Smooth muscle cell (in vitro differentiated cells): ENCODE measurements around the gene AGBL4. TPM values are rescaled to one million over a fixed set of nuclear protein-coding genes. Genes with fewer than 3 reads are reported as not detected.

Experiments
- DNase-seq: peaks from one replicate; lab custom pipeline; 2025; ENCODE audit not compliant: unreplicated experiment; lab: John Stamatoyannopoulos, UW
- H2AFZ ChIP-seq: fragments of 200-600 bp; sonication (generic); 2 replicates; pipeline ENCODE4 v1.6.0; 2016; ENCODE audit warnings: antibody characterized with exemption, low read depth, mild to moderate bottlenecking
- H3F3A ChIP-seq: fragments of 200-600 bp; sonication (generic); 2 replicates; pipeline ENCODE4 v1.6.0; 2017; ENCODE audit warnings: antibody characterized with exemption, low read depth
- H3K27ac ChIP-seq: fragments of 200-600 bp; sonication (generic); 2 replicates; pipeline ENCODE4 v1.5.1; 2016; ENCODE audit warnings: low read depth, mild to moderate bottlenecking
- H3K27me3 ChIP-seq: fragments of 200-600 bp; sonication (generic); 2 replicates; pipeline ENCODE4 v1.6.1; 2016; ENCODE audit warnings: low read depth, mild to moderate bottlenecking
- H3K36me3 ChIP-seq: fragments of 200-600 bp; sonication (generic); 2 replicates; pipeline ENCODE4 v1.5.1; 2016; ENCODE audit warnings: low read depth
- H3K4me1 ChIP-seq: fragments of 200-600 bp; sonication (generic); 2 replicates; pipeline ENCODE4 v1.5.1; 2016; ENCODE audit warnings: low read depth
- H3K4me2 ChIP-seq: fragments of 200-600 bp; sonication (generic); 2 replicates; pipeline ENCODE4 v1.6.0; 2016; ENCODE audit warnings: mild to moderate bottlenecking
- H3K4me3 ChIP-seq: fragments of 200-600 bp; sonication (generic); 2 replicates; pipeline ENCODE4 v1.5.1; 2016; ENCODE audit warnings: mild to moderate bottlenecking
- H3K79me2 ChIP-seq: fragments of 200-600 bp; sonication (generic); 2 replicates; pipeline ENCODE4 v1.6.0; 2016; ENCODE audit warnings: low read depth, mild to moderate bottlenecking
- H3K9ac ChIP-seq: fragments of 200-600 bp; sonication (generic); 2 replicates; pipeline ENCODE4 v1.6.0; 2016; ENCODE audit warnings: low read depth
- H3K9me3 ChIP-seq: fragments of 200-600 bp; sonication (generic); replicated peaks from 2 replicates; pipeline ENCODE4 v1.5.1; 2016; ENCODE audit warnings: low read depth
- H4K20me1 ChIP-seq: fragments of 200-600 bp; sonication (generic); 2 replicates; pipeline ENCODE4 v1.6.0; 2016; ENCODE audit warnings: low read depth
- CTCF ChIP-seq: fragments of 200-600 bp; sonication (generic); IDR thresholded peaks from 2 replicates; pipeline ENCODE4 v1.5.1; 2017; ENCODE audit warnings: borderline replicate concordance, mild to moderate bottlenecking, antibody characterized with exemption; ENCODE audit not compliant: insufficient read depth, poor library complexity, severe bottlenecking
- WGBS: methylation state at CpG from one replicate; pipeline ENCODE4 v1.1.7; 2016; ENCODE audit warnings: low lambda C conversion rate; 5-methylcytosine and 5-hydroxymethylcytosine counted together
- polyA plus RNA-seq: library from polyadenylated mRNA; unstranded; fragments of >200 nt; fragmentation: Nextera tagmentation; extraction: Ambion mirVana; gene quantifications from 2 replicates; pipeline ENCODE4 v1.2.1, GENCODE V29; 2016
- total RNA-seq: library from RNA; depleted of rRNA; stranded (reverse); fragments of >200 nt; gene quantifications from 2 replicates; pipeline ENCODE4 v1.2.3, GENCODE V29; 2014

Gene AGBL4
- total and polyA plus RNA-seq, 2 experiments from 2014 or later, result 0.29 TPM; not detected in 1

GRCh38 chr1:48572134-48572533 is 1451.6 kb downstream of the AGBL4 start:
- Histone ChIP-seq H3K79me2 (no peaks in the 10 kb centered on the region), H3K36me3 (no peaks in the 10 kb centered on the region), H3K9ac (no peak overlapping the region), H3K27ac (no peak overlapping the region), H3K4me2 (no peak overlapping the region), H3K4me3 (no peak overlapping the region), H3F3A (no peaks in the 10 kb centered on the region), H4K20me1 (no peaks in the 10 kb centered on the region), H3K4me1 (no peaks in the 10 kb centered on the region), H3K27me3 (peaks cover 43% of the 10 kb centered on the region), H2AFZ (no peak overlapping the region), H3K9me3 (no peaks in the 10 kb centered on the region)
- TF ChIP-seq CTCF, result no peak
- WGBS, result 85% methylated on average over 4 of the region's 4 CpGs
- no peak for DNase-seq

GRCh38 chr1:48571303-48571987 is 1452.3 kb downstream of the AGBL4 start:
- no peaks in the 10 kb centered on the region for H3K4me1 ChIP-seq
- no peak overlapping the region for H3K4me2 ChIP-seq
- H2AFZ ChIP-seq, result no peak overlapping the region
- TF ChIP-seq CTCF, result no peak
- no peaks in the 10 kb centered on the region for H3F3A ChIP-seq
- WGBS, result 77% methylated on average over 3 of the region's 3 CpGs
- DNase-seq, result no peak
- H3K79me2 ChIP-seq, result no peaks in the 10 kb centered on the region
- H4K20me1 ChIP-seq, result no peaks in the 10 kb centered on the region
- H3K9ac ChIP-seq, result no peak overlapping the region
- H3K27ac ChIP-seq, result no peak overlapping the region
- no peak overlapping the region for H3K4me3 ChIP-seq
- H3K9me3 ChIP-seq, result no peaks in the 10 kb centered on the region
- H3K27me3 ChIP-seq, result peaks cover 46% of the 10 kb centered on the region
- no peaks in the 10 kb centered on the region for H3K36me3 ChIP-seq

GRCh38 chr1:48570568-48570967 is 1453.2 kb downstream of the AGBL4 start:
- 24% methylated on average over 7 of the region's 7 CpGs for WGBS
- H3K9ac ChIP-seq, result no peak overlapping the region
- DNase-seq, result no peak

More at GRCh38 chr1:48570568-48570967, 1453.2 kb downstream of the AGBL4 start:
- no peak overlapping the region for H3K4me2 ChIP-seq
- H2AFZ ChIP-seq, result no peak overlapping the region
- no peaks in the 10 kb centered on the region for H3K4me1 ChIP-seq
- no peak for TF ChIP-seq CTCF
- H3K27ac ChIP-seq, result no peak overlapping the region
- H3K36me3 ChIP-seq, result no peaks in the 10 kb centered on the region
- H3K27me3 ChIP-seq, result peaks cover 52% of the 10 kb centered on the region
- no peaks in the 10 kb centered on the region for H4K20me1 ChIP-seq
- no peaks in the 10 kb centered on the region for H3K79me2 ChIP-seq
- no peaks in the 10 kb centered on the region for H3F3A ChIP-seq
- H3K9me3 ChIP-seq, result no peaks in the 10 kb centered on the region
- no peak overlapping the region for H3K4me3 ChIP-seq
